HEK293T (cell line): Measurements from ENCODE around the gene LIAS.
"Not testable (repeated sequence)": the region's sequence is repeated elsewhere in the genome, so short reads cannot be mapped to it uniquely, and the experiment has no call there.

Experiments used
- CTCF ChIA-PET: fragments of 350-600 bp; formaldehyde crosslinking; extraction: SDS; loops from one replicate; lab custom pipeline; 2021; ENCODE audit warnings: antibody characterized with exemption, inconsistent platforms; lab: Yijun Ruan, JAX
- POLR2A ChIA-PET: fragments of 350-600 bp; formaldehyde crosslinking; extraction: SDS; loops from one replicate; lab custom pipeline; 2020; ENCODE audit warnings: antibody characterized with exemption, inconsistent platforms; lab: Yijun Ruan, JAX
- DNase-seq: peaks from one replicate; pipeline ENCODE4 v3.0.0; 2012; ENCODE audit warnings: mixed read lengths; ENCODE audit errors: extremely low spot score
- ARNT ChIP-seq: fragments of 450-650 bp; IDR thresholded peaks from 2 replicates; pipeline ENCODE4 v1.6.1; 2017; ENCODE audit warnings: mild to moderate bottlenecking
- BHLHE40 ChIP-seq: fragments of 450-650 bp; IDR thresholded peaks from 2 replicates; pipeline ENCODE4 v1.6.1; 2016; ENCODE audit warnings: mild to moderate bottlenecking, moderate library complexity, borderline replicate concordance
- CTBP1 ChIP-seq: fragments of 450-650 bp; IDR thresholded peaks from 2 replicates; pipeline ENCODE4 v1.6.1; 2016; ENCODE audit warnings: borderline replicate concordance
- ELF4 ChIP-seq: fragments of 450-650 bp; IDR thresholded peaks from 2 replicates; pipeline ENCODE4 v1.6.1; 2017; ENCODE audit warnings: antibody characterized with exemption
- FOXA1 ChIP-seq: fragments of 450-650 bp; IDR thresholded peaks from 2 replicates; pipeline ENCODE4 v1.6.1; 2016; ENCODE audit warnings: mild to moderate bottlenecking
- FOXK2 ChIP-seq: fragments of 450-650 bp; IDR thresholded peaks from 2 replicates; pipeline ENCODE4 v1.6.1; 2016; ENCODE audit warnings: mild to moderate bottlenecking
- FOXM1 ChIP-seq: fragments of 450-650 bp; IDR thresholded peaks from 2 replicates; pipeline ENCODE4 v1.6.1; 2017; ENCODE audit warnings: mild to moderate bottlenecking, borderline replicate concordance
- HDGF ChIP-seq: fragments of 450-650 bp; IDR thresholded peaks from 2 replicates; pipeline ENCODE4 v1.6.1; 2017; ENCODE audit warnings: antibody characterized with exemption, borderline replicate concordance
- L3MBTL2 ChIP-seq: fragments of 450-650 bp; conservative IDR thresholded peaks from 2 replicates; pipeline ENCODE4 v1.6.1; 2016; ENCODE audit warnings: mild to moderate bottlenecking
- LEF1 ChIP-seq: fragments of 450-650 bp; IDR thresholded peaks from 2 replicates; pipeline ENCODE4 v1.6.1; 2017; ENCODE audit warnings: mild to moderate bottlenecking, borderline replicate concordance
- NFRKB ChIP-seq: fragments of 450-650 bp; IDR thresholded peaks from 2 replicates; pipeline ENCODE4 v1.6.1; 2016; ENCODE audit warnings: mild to moderate bottlenecking, moderate library complexity
- PKNOX1 ChIP-seq: fragments of 450-650 bp; IDR thresholded peaks from 2 replicates; pipeline ENCODE4 v1.6.1; 2016
- SP1 ChIP-seq: fragments of 450-650 bp; IDR thresholded peaks from 2 replicates; pipeline ENCODE4 v1.6.1; 2017
- SUZ12 ChIP-seq: fragments of 450-650 bp; IDR thresholded peaks from 2 replicates; pipeline ENCODE4 v1.6.1; 2016; ENCODE audit warnings: mild to moderate bottlenecking
- TARDBP ChIP-seq: fragments of 450-650 bp; IDR thresholded peaks from 2 replicates; pipeline ENCODE4 v1.6.1; 2016

LIAS gene

GRCh38 chr4:39495446-39496213, 36.8 kb downstream of the LIAS start:
- ChIA-PET POLR2A (no interaction called here), CTCF (no interaction called here)
- no peak for DNase-seq
- no peak for TF ChIP-seq PKNOX1
- no peak for TF ChIP-seq FOXK2
- no peak for TF ChIP-seq BHLHE40
- TF ChIP-seq SP1, result no peak

GRCh38 chr4:39497909-39498726, 39.3 kb downstream of the LIAS start:
- ChIA-PET POLR2A (no interaction called here), CTCF (no interaction called here)
- no peak for DNase-seq
- TF ChIP-seq FOXK2, result no peak
- TF ChIP-seq L3MBTL2, result no peak
- no peak for TF ChIP-seq PKNOX1

- CTCF ChIA-PET, result no interaction called here
- POLR2A ChIA-PET, result no interaction called here
- no peak for DNase-seq
- TF ChIP-seq LEF1, result no peak
Measured at GRCh38 chr4:39498727-39499020, 39.8 kb downstream of the LIAS start.

GRCh38 chr4:39502019-39502663, 43.3 kb downstream of the LIAS start:
- CTCF ChIA-PET, result interaction anchor here (0.6 kb wide), 1 partner anchor 42 kb away, joined by 3 read pairs; no protein-coding TSS in a partner anchor
- TF ChIP-seq FOXM1, result no peak
- no peak for TF ChIP-seq CTBP1
- no peak for TF ChIP-seq HDGF
- TF ChIP-seq SP1, result no peak
- TF ChIP-seq ARNT, result no peak
- no peak for TF ChIP-seq BHLHE40
- no peak for DNase-seq
- POLR2A ChIA-PET, result no interaction called here

- DNase-seq, POLR2A ChIA-PET: not testable (repeated sequence)
- CTCF ChIA-PET, result interaction anchor here (0.6 kb wide), 1 partner anchor 43 kb away, joined by 3 read pairs; no protein-coding TSS in a partner anchor
Measured at GRCh38 chr4:39502664-39503035, 43.8 kb downstream of the LIAS start.

- ChIA-PET POLR2A (no interaction called here), CTCF (no interaction called here)
Measured at GRCh38 chr4:39504538-39504937, 45.7 kb downstream of the LIAS start.

GRCh38 chr4:39505581-39505980, 46.7 kb downstream of the LIAS start:
- ChIA-PET POLR2A (interaction anchor here (1.5 kb wide), 1 partner anchor 133 kb away, joined by 5 read pairs; the partner anchor contains the start of gene SMIM14), CTCF (no interaction called here)
- TF ChIP-seq ELF4 (no peak), BHLHE40 (no peak), FOXK2 (no peak), HDGF (no peak), L3MBTL2 (no peak), CTBP1 (no peak), ARNT (no peak), SP1 (no peak), FOXM1 (no peak)
- no peak for DNase-seq

More at GRCh38 chr4:39504538-39504937, 45.7 kb downstream of the LIAS start:
- DNase-seq, result no peak
- TF ChIP-seq TARDBP, result no peak
- no peak for TF ChIP-seq CTBP1
- no peak for TF ChIP-seq ELF4
- no peak for TF ChIP-seq FOXA1
- no peak for TF ChIP-seq ARNT
- TF ChIP-seq FOXM1, result no peak
- no peak for TF ChIP-seq NFRKB
- TF ChIP-seq FOXK2, result no peak
- TF ChIP-seq PKNOX1, result no peak
- no peak for TF ChIP-seq HDGF
- TF ChIP-seq BHLHE40, result no peak
- TF ChIP-seq SP1, result no peak
- no peak for TF ChIP-seq SUZ12
- no peak for TF ChIP-seq LEF1
